ENCODE measurements around the gene VPS25. TPM values are rescaled to one million over a fixed set of nuclear protein-coding genes. Genes with fewer than 3 reads are reported as not detected.

VPS25 gene
- total RNA-seq, 4 donors from 2014 or later: 58.3 to 111 (median 79.7) TPM

GRCh38 chr17:42809250-42809649 lies 36.0 kb downstream of the VPS25 start:
- Histone ChIP-seq H3K27ac (peak overlapping the region in 2 of 4 donors; percentile 23 to 42), H3K4me3 (no peak overlapping the region), H3K27me3 (no peaks in the 10 kb centered on the region), H3K9me3 (no peaks in the 10 kb centered on the region), H3K36me3 (peaks cover 0 to 32% (median 16%) of the 10 kb centered on the region in 4 donors), H3K4me1 (peaks cover 3 to 30% (median 12%) of the 10 kb centered on the region in 4 donors)
- in situ Hi-C loops (cut with MboI; ENCODE audit: low pct_ligation_motif_present in 1 of 4, low pct_unique_long_range_greater_than_20kb in 1 of 4, low sequenced_read_pairs in 3 of 4): no loop called here
- no peak for TF ChIP-seq POLR2A (IDR thresholded peaks at IDR 0.05)
- TF ChIP-seq CTCF (IDR thresholded peaks at IDR 0.05): no peak
- TF ChIP-seq EP300 (IDR thresholded peaks at IDR 0.05; ENCODE audit: low read depth): no peak
- TF ChIP-seq POLR2AphosphoS5 (IDR thresholded peaks at IDR 0.05): peak in 1 of 3 donors; percentile 28
- whole genome bisulfite sequencing, 2 donors (ENCODE audit: low coverage in 1 of 2): 21 to 25% methylated on average over 3 of the region's 3 CpGs
- intact Hi-C loops (cut with DNase I; ENCODE audit: low total_unique reads): no loop called here
- no peak for DNase-seq

GRCh38 chr17:42814633-42815399 lies 41.6 kb downstream of the VPS25 start:
- peaks cover 0 to 83% (median 36%) of the 10 kb centered on the region in 4 donors for H3K36me3 ChIP-seq
- no peak for TF ChIP-seq POLR2A (IDR thresholded peaks at IDR 0.05)
- no peak for TF ChIP-seq EP300 (IDR thresholded peaks at IDR 0.05; ENCODE audit: low read depth)
- TF ChIP-seq POLR2AphosphoS5 (IDR thresholded peaks at IDR 0.05): no peak
- TF ChIP-seq CTCF (IDR thresholded peaks at IDR 0.05): no peak
- H3K27ac ChIP-seq: no peak overlapping the region
- no peaks in the 10 kb centered on the region for H3K4me1 ChIP-seq
- intact Hi-C loops (cut with DNase I; ENCODE audit: low total_unique reads): no loop called here
- in situ Hi-C loops (cut with MboI; ENCODE audit: low pct_ligation_motif_present in 1 of 4, low pct_unique_long_range_greater_than_20kb in 1 of 4, low sequenced_read_pairs in 3 of 4): no loop called here
- no peaks in the 10 kb centered on the region for H3K9me3 ChIP-seq
- no peaks in the 10 kb centered on the region for H3K27me3 ChIP-seq
- H3K4me3 ChIP-seq: no peak overlapping the region
- WGBS, 2 donors (ENCODE audit: low coverage in 1 of 2): 73% methylated on average over 8 of the region's 8 CpGs
- no peak for DNase-seq

- intact Hi-C loops (cut with DNase I; ENCODE audit: low total_unique reads) (no loop called here), in situ Hi-C loops (cut with MboI; ENCODE audit: low pct_ligation_motif_present in 1 of 4, low pct_unique_long_range_greater_than_20kb in 1 of 4, low sequenced_read_pairs in 3 of 4) (no loop called here)
- TF ChIP-seq POLR2A (IDR thresholded peaks at IDR 0.05) (no peak), CTCF (IDR thresholded peaks at IDR 0.05) (no peak), POLR2AphosphoS5 (IDR thresholded peaks at IDR 0.05) (no peak), EP300 (IDR thresholded peaks at IDR 0.05; ENCODE audit: low read depth) (no peak)
- WGBS, 2 donors (ENCODE audit: low coverage in 1 of 2): 50 to 82% methylated on average over 1 of the region's 1 CpG
- Histone ChIP-seq H3K9me3 (no peaks in the 10 kb centered on the region), H3K4me1 (peaks cover 2 to 12% (median 5%) of the 10 kb centered on the region in 4 donors), H3K27ac (no peak overlapping the region), H3K36me3 (peaks cover 0 to 64% (median 25%) of the 10 kb centered on the region in 4 donors), H3K27me3 (no peaks in the 10 kb centered on the region), H3K4me3 (no peak overlapping the region)
- DNase-seq: no peak
These were observed 44.6 kb downstream of the VPS25 start for GRCh38 chr17:42817866-42818265.

- Histone ChIP-seq H3K9me3 (no peaks in the 10 kb centered on the region), H3K36me3 (peaks cover 0 to 60% (median 23%) of the 10 kb centered on the region in 4 donors), H3K27ac (no peak overlapping the region), H3K4me1 (peaks cover 8 to 18% (median 10%) of the 10 kb centered on the region in 4 donors), H3K4me3 (no peak overlapping the region), H3K27me3 (no peaks in the 10 kb centered on the region)
- no peak for DNase-seq
- in situ Hi-C loops (cut with MboI; ENCODE audit: low pct_ligation_motif_present in 1 of 4, low pct_unique_long_range_greater_than_20kb in 1 of 4, low sequenced_read_pairs in 3 of 4): no loop called here
- 85 to 100% methylated on average over 1 to 5 of the region's 5 CpGs for WGBS, 2 donors (ENCODE audit: low coverage in 1 of 2)
- TF ChIP-seq POLR2AphosphoS5 (IDR thresholded peaks at IDR 0.05) (no peak), EP300 (IDR thresholded peaks at IDR 0.05; ENCODE audit: low read depth) (no peak), CTCF (IDR thresholded peaks at IDR 0.05) (no peak), POLR2A (IDR thresholded peaks at IDR 0.05) (no peak)
- intact Hi-C loops (cut with DNase I; ENCODE audit: low total_unique reads): no loop called here
These were observed 45.1 kb downstream of the VPS25 start for GRCh38 chr17:42818379-42818778.
